Gastroesophageal sphincter (tissue), 3 donors: ENCODE data around the gene TNFAIP8.

ENCODE experiments used
- POLR2A ChIP-seq, 2 donors: fragments of 450-650 bp; IDR thresholded peaks; one replicate each; pipeline ENCODE4 v1.6.1; 2017; ENCODE audit warnings: antibody characterized with exemption in 2 of 2, mild to moderate bottlenecking in 2 of 2, moderate library complexity in 1 of 2
- TF ChIP-seq, protein P1 (sequence below), 4 experiments: fragments of 200-600 bp in 2 of 4; fragments of 450-650 bp in 2 of 4; sonication (generic) in 1 of 4; IDR thresholded peaks; one replicate each; pipeline ENCODE4 v1.5.1; 2017 to 2019; ENCODE audit warnings: antibody characterized with exemption in 4 of 4, mild to moderate bottlenecking in 2 of 4, moderate library complexity in 2 of 4

DNA sequence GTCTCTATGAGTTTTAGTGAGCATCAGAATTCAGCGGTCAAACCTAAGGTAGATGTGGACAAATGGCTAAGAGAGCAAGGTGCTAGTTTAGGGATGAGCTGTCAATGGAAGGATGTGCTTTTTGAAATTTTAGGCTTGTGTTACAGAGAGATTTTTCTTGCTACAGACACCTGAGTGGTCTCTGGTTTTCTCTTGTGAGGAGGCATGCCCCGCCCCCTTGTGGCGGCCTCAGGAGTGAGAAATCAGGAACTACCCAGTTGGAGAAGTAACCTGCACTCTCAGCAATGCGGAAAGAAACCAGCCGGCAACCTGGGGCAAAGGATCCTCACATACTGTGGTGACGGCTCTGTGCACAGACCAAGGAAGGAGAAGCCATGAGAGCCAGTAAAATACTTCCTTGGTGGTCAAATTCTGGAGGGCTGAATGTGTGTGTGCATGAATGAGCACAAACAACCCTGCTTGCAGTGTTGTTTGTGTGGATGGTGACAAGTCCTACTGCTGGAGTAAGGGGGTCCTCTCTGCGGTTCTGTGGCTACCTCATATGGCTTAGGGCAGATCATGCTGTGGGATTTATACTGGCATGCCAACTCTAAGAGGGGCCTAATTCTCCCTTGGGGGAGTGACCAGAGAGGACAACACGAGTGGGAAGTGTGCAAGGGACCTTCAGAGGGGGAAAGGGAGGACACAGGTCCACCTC, 79.8 kb downstream of the TNFAIP8 start:
- TF ChIP-seq, protein P1, sequence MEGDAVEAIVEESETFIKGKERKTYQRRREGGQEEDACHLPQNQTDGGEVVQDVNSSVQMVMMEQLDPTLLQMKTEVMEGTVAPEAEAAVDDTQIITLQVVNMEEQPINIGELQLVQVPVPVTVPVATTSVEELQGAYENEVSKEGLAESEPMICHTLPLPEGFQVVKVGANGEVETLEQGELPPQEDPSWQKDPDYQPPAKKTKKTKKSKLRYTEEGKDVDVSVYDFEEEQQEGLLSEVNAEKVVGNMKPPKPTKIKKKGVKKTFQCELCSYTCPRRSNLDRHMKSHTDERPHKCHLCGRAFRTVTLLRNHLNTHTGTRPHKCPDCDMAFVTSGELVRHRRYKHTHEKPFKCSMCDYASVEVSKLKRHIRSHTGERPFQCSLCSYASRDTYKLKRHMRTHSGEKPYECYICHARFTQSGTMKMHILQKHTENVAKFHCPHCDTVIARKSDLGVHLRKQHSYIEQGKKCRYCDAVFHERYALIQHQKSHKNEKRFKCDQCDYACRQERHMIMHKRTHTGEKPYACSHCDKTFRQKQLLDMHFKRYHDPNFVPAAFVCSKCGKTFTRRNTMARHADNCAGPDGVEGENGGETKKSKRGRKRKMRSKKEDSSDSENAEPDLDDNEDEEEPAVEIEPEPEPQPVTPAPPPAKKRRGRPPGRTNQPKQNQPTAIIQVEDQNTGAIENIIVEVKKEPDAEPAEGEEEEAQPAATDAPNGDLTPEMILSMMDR (IDR thresholded peaks at IDR 0.05): peak in 2 of 4 experiments; percentile 42 to 58
- TF ChIP-seq POLR2A (IDR thresholded peaks at IDR 0.05): no peak
